ENCODE results near the gene RAB3IL1. TPM values are rescaled to one million over a fixed set of nuclear protein-coding genes. Genes with fewer than 3 reads are reported as not detected.

Gene RAB3IL1
- total and polyA plus RNA-seq, 4 donors, result 2.1 to 41.6 (median 5.4) TPM

DNA sequence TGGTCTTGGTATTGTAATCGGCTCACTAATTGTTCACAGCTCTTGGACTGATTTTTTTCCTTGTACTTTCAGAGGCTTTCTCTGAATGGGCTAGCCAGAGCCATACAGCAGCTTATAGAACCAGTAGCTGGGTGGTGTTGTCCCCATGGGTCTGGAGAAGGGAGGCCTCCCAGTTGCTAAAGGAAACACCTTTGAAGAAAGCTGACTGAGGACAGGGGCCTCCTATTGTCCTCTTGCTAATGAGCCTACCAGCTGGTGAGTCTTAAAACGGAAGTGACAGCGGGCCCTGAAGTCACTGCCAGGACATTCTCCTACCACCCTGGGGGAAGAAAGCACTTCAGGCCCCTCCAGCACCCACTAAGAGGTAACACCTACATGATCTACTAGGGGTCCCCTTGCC, 36.0 kb downstream of the RAB3IL1 start:
- no peak for DNase-seq (ENCODE audit: low spot score)
- no peak for TF ChIP-seq HNF4A (conservative IDR thresholded peaks at IDR 0.05)
- TF ChIP-seq GABPA (IDR thresholded peaks at IDR 0.05 in 1 of 2, conservative IDR thresholded peaks at IDR 0.05 in 1 of 2), result no peak
- no peak for TF ChIP-seq RXRA (IDR thresholded peaks at IDR 0.05)
- TF ChIP-seq, protein P1, sequence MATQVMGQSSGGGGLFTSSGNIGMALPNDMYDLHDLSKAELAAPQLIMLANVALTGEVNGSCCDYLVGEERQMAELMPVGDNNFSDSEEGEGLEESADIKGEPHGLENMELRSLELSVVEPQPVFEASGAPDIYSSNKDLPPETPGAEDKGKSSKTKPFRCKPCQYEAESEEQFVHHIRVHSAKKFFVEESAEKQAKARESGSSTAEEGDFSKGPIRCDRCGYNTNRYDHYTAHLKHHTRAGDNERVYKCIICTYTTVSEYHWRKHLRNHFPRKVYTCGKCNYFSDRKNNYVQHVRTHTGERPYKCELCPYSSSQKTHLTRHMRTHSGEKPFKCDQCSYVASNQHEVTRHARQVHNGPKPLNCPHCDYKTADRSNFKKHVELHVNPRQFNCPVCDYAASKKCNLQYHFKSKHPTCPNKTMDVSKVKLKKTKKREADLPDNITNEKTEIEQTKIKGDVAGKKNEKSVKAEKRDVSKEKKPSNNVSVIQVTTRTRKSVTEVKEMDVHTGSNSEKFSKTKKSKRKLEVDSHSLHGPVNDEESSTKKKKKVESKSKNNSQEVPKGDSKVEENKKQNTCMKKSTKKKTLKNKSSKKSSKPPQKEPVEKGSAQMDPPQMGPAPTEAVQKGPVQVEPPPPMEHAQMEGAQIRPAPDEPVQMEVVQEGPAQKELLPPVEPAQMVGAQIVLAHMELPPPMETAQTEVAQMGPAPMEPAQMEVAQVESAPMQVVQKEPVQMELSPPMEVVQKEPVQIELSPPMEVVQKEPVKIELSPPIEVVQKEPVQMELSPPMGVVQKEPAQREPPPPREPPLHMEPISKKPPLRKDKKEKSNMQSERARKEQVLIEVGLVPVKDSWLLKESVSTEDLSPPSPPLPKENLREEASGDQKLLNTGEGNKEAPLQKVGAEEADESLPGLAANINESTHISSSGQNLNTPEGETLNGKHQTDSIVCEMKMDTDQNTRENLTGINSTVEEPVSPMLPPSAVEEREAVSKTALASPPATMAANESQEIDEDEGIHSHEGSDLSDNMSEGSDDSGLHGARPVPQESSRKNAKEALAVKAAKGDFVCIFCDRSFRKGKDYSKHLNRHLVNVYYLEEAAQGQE (IDR thresholded peaks at IDR 0.05), result no peak
- no peak for TF ChIP-seq EGR1 (IDR thresholded peaks at IDR 0.05; ENCODE audit: low read depth in 2 of 2)
- TF ChIP-seq YY1 (IDR thresholded peaks at IDR 0.05), result no peak
- no peak for TF ChIP-seq TAF1 (conservative IDR thresholded peaks at IDR 0.05)
- TF ChIP-seq, protein P2, sequence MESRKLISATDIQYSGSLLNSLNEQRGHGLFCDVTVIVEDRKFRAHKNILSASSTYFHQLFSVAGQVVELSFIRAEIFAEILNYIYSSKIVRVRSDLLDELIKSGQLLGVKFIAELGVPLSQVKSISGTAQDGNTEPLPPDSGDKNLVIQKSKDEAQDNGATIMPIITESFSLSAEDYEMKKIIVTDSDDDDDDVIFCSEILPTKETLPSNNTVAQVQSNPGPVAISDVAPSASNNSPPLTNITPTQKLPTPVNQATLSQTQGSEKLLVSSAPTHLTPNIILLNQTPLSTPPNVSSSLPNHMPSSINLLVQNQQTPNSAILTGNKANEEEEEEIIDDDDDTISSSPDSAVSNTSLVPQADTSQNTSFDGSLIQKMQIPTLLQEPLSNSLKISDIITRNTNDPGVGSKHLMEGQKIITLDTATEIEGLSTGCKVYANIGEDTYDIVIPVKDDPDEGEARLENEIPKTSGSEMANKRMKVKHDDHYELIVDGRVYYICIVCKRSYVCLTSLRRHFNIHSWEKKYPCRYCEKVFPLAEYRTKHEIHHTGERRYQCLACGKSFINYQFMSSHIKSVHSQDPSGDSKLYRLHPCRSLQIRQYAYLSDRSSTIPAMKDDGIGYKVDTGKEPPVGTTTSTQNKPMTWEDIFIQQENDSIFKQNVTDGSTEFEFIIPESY (IDR thresholded peaks at IDR 0.05), result no peak
- TF ChIP-seq NR2F2 (IDR thresholded peaks at IDR 0.05), result no peak
- no peak for TF ChIP-seq RAD21 (IDR thresholded peaks at IDR 0.05)
- no peak for TF ChIP-seq HNF4G (IDR thresholded peaks at IDR 0.05)
- no peak for TF ChIP-seq SP1 (IDR thresholded peaks at IDR 0.05)
- TF ChIP-seq JUND (IDR thresholded peaks at IDR 0.05), result no peak
- no peak for TF ChIP-seq FOXA2 (IDR thresholded peaks at IDR 0.05)
- TF ChIP-seq, protein P3, sequence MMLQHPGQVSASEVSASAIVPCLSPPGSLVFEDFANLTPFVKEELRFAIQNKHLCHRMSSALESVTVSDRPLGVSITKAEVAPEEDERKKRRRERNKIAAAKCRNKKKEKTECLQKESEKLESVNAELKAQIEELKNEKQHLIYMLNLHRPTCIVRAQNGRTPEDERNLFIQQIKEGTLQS (IDR thresholded peaks at IDR 0.05), result no peak
- no peak for TF ChIP-seq FOXA1 (IDR thresholded peaks at IDR 0.05)
- H3K4me3 ChIP-seq (ENCODE audit: low read depth in 1 of 3, low read length in 3 of 3), result no peak overlapping the region
- WGBS, result 88% methylated on average over 3 of the region's 3 CpGs
- no peaks in the 10 kb centered on the region for H3K9me3 ChIP-seq (ENCODE audit: control insufficient read depth in 4 of 4, low read length in 3 of 4)
- no peak overlapping the region for H3K27ac ChIP-seq (ENCODE audit: low read depth in 1 of 2, low read length in 2 of 2)
- H3K27me3 ChIP-seq (ENCODE audit: control insufficient read depth in 4 of 4, insufficient read depth in 4 of 4, low read length in 3 of 4), result no peaks in the 10 kb centered on the region
- no peaks in the 10 kb centered on the region for H3K36me3 ChIP-seq (ENCODE audit: control insufficient read depth in 4 of 4, insufficient read depth in 3 of 4, low read depth in 1 of 4, low read length in 3 of 4)
- H3K9ac ChIP-seq (ENCODE audit: low read depth in 1 of 2, low read length in 2 of 2), result no peak overlapping the region
- no peaks in the 10 kb centered on the region for H3K4me1 ChIP-seq (ENCODE audit: control insufficient read depth in 4 of 4, insufficient read depth in 4 of 4, low read length in 3 of 4)

DNA sequence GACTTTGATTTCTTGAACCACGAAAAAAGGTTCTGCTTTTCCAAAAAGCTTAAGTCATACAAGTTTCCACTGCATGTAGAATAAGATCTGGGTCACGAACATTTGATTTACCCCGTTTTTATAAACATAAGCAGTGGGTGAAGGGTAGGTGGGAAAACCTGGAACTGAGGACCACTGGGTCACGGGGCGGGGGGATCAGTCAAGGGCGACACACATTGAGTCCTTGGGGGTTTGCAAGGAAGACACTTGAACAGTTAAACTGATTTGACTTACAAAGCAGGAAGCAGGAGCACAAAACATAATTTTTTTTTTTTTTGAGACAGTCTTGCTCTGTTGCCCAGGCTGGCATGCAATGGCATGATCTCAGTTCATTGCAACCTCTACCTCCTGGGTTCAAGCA, 36.9 kb downstream of the RAB3IL1 start:
- no peak overlapping the region for H3K9ac ChIP-seq (ENCODE audit: low read depth in 1 of 2, low read length in 2 of 2)
- H3K36me3 ChIP-seq (ENCODE audit: control insufficient read depth in 4 of 4, insufficient read depth in 3 of 4, low read depth in 1 of 4, low read length in 3 of 4), result no peaks in the 10 kb centered on the region
- no peaks in the 10 kb centered on the region for H3K9me3 ChIP-seq (ENCODE audit: control insufficient read depth in 4 of 4, low read length in 3 of 4)
- H3K4me1 ChIP-seq (ENCODE audit: control insufficient read depth in 4 of 4, insufficient read depth in 4 of 4, low read length in 3 of 4), result no peaks in the 10 kb centered on the region
- H3K4me3 ChIP-seq (ENCODE audit: low read depth in 1 of 3, low read length in 3 of 3), result no peak overlapping the region
- WGBS, result 90% methylated on average over 6 of the region's 6 CpGs
- no peaks in the 10 kb centered on the region for H3K27me3 ChIP-seq (ENCODE audit: control insufficient read depth in 4 of 4, insufficient read depth in 4 of 4, low read length in 3 of 4)
- TF ChIP-seq YY1 (IDR thresholded peaks at IDR 0.05) (no peak), RAD21 (IDR thresholded peaks at IDR 0.05) (no peak), FOXA1 (IDR thresholded peaks at IDR 0.05) (no peak)
- TF ChIP-seq, protein P4, sequence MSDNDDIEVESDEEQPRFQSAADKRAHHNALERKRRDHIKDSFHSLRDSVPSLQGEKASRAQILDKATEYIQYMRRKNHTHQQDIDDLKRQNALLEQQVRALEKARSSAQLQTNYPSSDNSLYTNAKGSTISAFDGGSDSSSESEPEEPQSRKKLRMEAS (IDR thresholded peaks at IDR 0.05), result no peak
- TF ChIP-seq, protein P2 (IDR thresholded peaks at IDR 0.05), result no peak
- H3K27ac ChIP-seq (ENCODE audit: low read depth in 1 of 2, low read length in 2 of 2), result no peak overlapping the region
- no peak for DNase-seq (ENCODE audit: low spot score)
